Trophoblast cell (in vitro differentiated cells and primary cell): ENCODE results near the gene FBF1.

Source experiments
- DNase-seq, 2 donors: peaks; one replicate each; pipeline ENCODE4 v3.0.0-alpha.2; 2016
- H2AFZ ChIP-seq: 2 replicates; pipeline ENCODE4 v1.6.1; 2013; ENCODE audit warnings: low read length, moderate library complexity, mild to moderate bottlenecking; ENCODE audit not compliant: insufficient read depth, poor library complexity
- H2AK5ac ChIP-seq: 2 replicates; pipeline ENCODE4 v1.6.1; 2013; ENCODE audit warnings: mild to moderate bottlenecking, low read length
- H2BK120ac ChIP-seq: 2 replicates; pipeline ENCODE4 v1.6.1; 2013; ENCODE audit warnings: low read length, mild to moderate bottlenecking, moderate library complexity; ENCODE audit not compliant: insufficient read depth, poor library complexity
- H2BK12ac ChIP-seq: 2 replicates; pipeline ENCODE4 v1.6.1; 2013; ENCODE audit warnings: mild to moderate bottlenecking, low read length, moderate library complexity
- H2BK5ac ChIP-seq: 2 replicates; pipeline ENCODE4 v1.6.1; 2013; ENCODE audit warnings: low read length, low read depth, moderate library complexity, mild to moderate bottlenecking; ENCODE audit not compliant: poor library complexity
- H3K14ac ChIP-seq: 2 replicates; pipeline ENCODE4 v1.6.1; 2013; ENCODE audit warnings: mild to moderate bottlenecking, low read length
- H3K18ac ChIP-seq: 2 replicates; pipeline ENCODE4 v1.6.1; 2013; ENCODE audit warnings: mild to moderate bottlenecking, low read length
- H3K23ac ChIP-seq: 2 replicates; pipeline ENCODE4 v1.6.1; 2013; ENCODE audit warnings: low read length
- H3K27ac ChIP-seq: 2 replicates; pipeline ENCODE4 v1.5.1; 2013; ENCODE audit warnings: low read depth, mild to moderate bottlenecking, inconsistent platforms, low read length, moderate library complexity
- H3K27me3 ChIP-seq: 2 replicates; pipeline ENCODE4 v1.6.1; 2013; ENCODE audit warnings: inconsistent platforms, mild to moderate bottlenecking, low read length, moderate library complexity; ENCODE audit not compliant: insufficient read depth
- H3K36me3 ChIP-seq, 2 experiments: 1 replicate in 1 of 2; 2 replicates in 1 of 2; pipeline ENCODE4 v1.6.1; 2013; ENCODE audit warnings: low read length in 2 of 2, mild to moderate bottlenecking in 2 of 2, moderate library complexity in 1 of 2; ENCODE audit not compliant: insufficient read depth in 2 of 2, control insufficient read depth in 1 of 2
- H3K4ac ChIP-seq: 2 replicates; pipeline ENCODE4 v1.6.1; 2013; ENCODE audit warnings: low read depth, mild to moderate bottlenecking, low read length, moderate library complexity
- H3K4me1 ChIP-seq, 2 experiments: 1 replicate in 1 of 2; 2 replicates in 1 of 2; pipeline ENCODE4 v1.6.1; 2013; ENCODE audit warnings: low read length in 2 of 2, mild to moderate bottlenecking in 2 of 2, moderate library complexity in 1 of 2; ENCODE audit not compliant: insufficient read depth in 2 of 2, control insufficient read depth in 1 of 2
- H3K4me2 ChIP-seq: 2 replicates; pipeline ENCODE4 v1.6.1; 2013; ENCODE audit warnings: inconsistent platforms, mild to moderate bottlenecking, low read length, moderate library complexity
- H3K4me3 ChIP-seq: 2 replicates; pipeline ENCODE4 v1.5.1; 2013; ENCODE audit warnings: mild to moderate bottlenecking, low read depth, low read length, inconsistent platforms
- H3K79me1 ChIP-seq: one replicate; pipeline ENCODE4 v1.6.1; 2013; ENCODE audit warnings: low read length
- H3K79me2 ChIP-seq: 2 replicates; pipeline ENCODE4 v1.6.1; 2013; ENCODE audit warnings: low read length, mild to moderate bottlenecking; ENCODE audit not compliant: control insufficient read depth, insufficient read depth, poor library complexity
- H3K9ac ChIP-seq: 2 replicates; pipeline ENCODE4 v1.6.1; 2013; ENCODE audit warnings: mild to moderate bottlenecking, low read length
- H3K9me3 ChIP-seq: 2 replicates; pipeline ENCODE4 v1.6.1; 2013; ENCODE audit warnings: low read depth, mild to moderate bottlenecking, control low read depth, inconsistent platforms, low read length; ENCODE audit not compliant: insufficient read depth
- H4K12ac ChIP-seq: 2 replicates; pipeline ENCODE4 v1.6.1; 2013; ENCODE audit warnings: low read depth, mild to moderate bottlenecking, low read length, moderate library complexity
- H4K8ac ChIP-seq: 2 replicates; pipeline ENCODE4 v1.6.1; 2013; ENCODE audit warnings: low read depth, mild to moderate bottlenecking, low read length, moderate library complexity
- H4K91ac ChIP-seq: one replicate; pipeline ENCODE4 v1.6.1; 2013; ENCODE audit warnings: low read depth, mild to moderate bottlenecking, low read length, moderate library complexity
- WGBS: extraction: QIAGEN DNeasy Blood & Tissue Kit; methylation state at CpG from one replicate; pipeline ENCODE4 v1.1.7; 2013; ENCODE audit warnings: missing lambda C conversion rate; ENCODE audit not compliant: insufficient read length, insufficient coverage; ENCODE audit errors: extremely low coverage; 5-methylcytosine and 5-hydroxymethylcytosine counted together

Gene FBF1

GRCh38 chr17:75927286-75927922 is 13.4 kb downstream of the FBF1 start:
- Histone ChIP-seq H3K9me3 (peaks cover 1% of the 10 kb centered on the region), H3K79me2 (no peaks in the 10 kb centered on the region), H2BK12ac (no peak overlapping the region), H4K8ac (no peak overlapping the region), H3K27ac (no peak overlapping the region), H3K23ac (no peak overlapping the region), H3K4ac (no peak overlapping the region), H3K9ac (no peak overlapping the region), H3K4me1 (no peaks in the 10 kb centered on the region), H2BK5ac (no peak overlapping the region), H3K4me2 (no peak overlapping the region), H3K14ac (no peak overlapping the region), H4K91ac (no peak overlapping the region), H3K36me3 (peaks cover 3% of the 10 kb centered on the region in 2 experiments), H2AFZ (no peak overlapping the region), H3K27me3 (no peaks in the 10 kb centered on the region), H3K18ac (no peak overlapping the region), H2BK120ac (no peak overlapping the region), H3K79me1 (no peaks in the 10 kb centered on the region), H3K4me3 (no peak overlapping the region), H4K12ac (no peak overlapping the region), H2AK5ac (no peak overlapping the region)
- no CpG with 5 or more reads among the region's 6 CpGs for WGBS
- DNase-seq, result peak in 1 of 2 donors; percentile 49

- H2AFZ ChIP-seq, result no peak overlapping the region
- H2BK12ac ChIP-seq, result no peak overlapping the region
- no CpG with 5 or more reads among the region's 4 CpGs for WGBS
- no peak overlapping the region for H3K14ac ChIP-seq
- no peak for DNase-seq
- H3K4me1 ChIP-seq, result no peaks in the 10 kb centered on the region
- no peaks in the 10 kb centered on the region for H3K27me3 ChIP-seq
- no peak overlapping the region for H3K4me3 ChIP-seq
- H3K79me1 ChIP-seq, result no peaks in the 10 kb centered on the region
- H3K9me3 ChIP-seq, result peaks cover 1% of the 10 kb centered on the region
- no peaks in the 10 kb centered on the region for H3K79me2 ChIP-seq
- H3K4ac ChIP-seq, result no peak overlapping the region
- no peak overlapping the region for H3K18ac ChIP-seq
- no peak overlapping the region for H3K23ac ChIP-seq
- no peak overlapping the region for H2AK5ac ChIP-seq
- H3K36me3 ChIP-seq, result peaks cover 3 to 6% of the 10 kb centered on the region in 2 experiments
- no peak overlapping the region for H3K4me2 ChIP-seq
- no peak overlapping the region for H3K9ac ChIP-seq
- no peak overlapping the region for H4K91ac ChIP-seq
- no peak overlapping the region for H2BK5ac ChIP-seq
- no peak overlapping the region for H2BK120ac ChIP-seq
- H4K12ac ChIP-seq, result no peak overlapping the region
- no peak overlapping the region for H3K27ac ChIP-seq
- no peak overlapping the region for H4K8ac ChIP-seq
Observed at GRCh38 chr17:75926456-75926855, 14.4 kb downstream of the FBF1 start.

- WGBS, result no CpG with 5 or more reads among the region's 15 CpGs
- H3K9me3 ChIP-seq, result peaks cover 1% of the 10 kb centered on the region
- no peak overlapping the region for H3K23ac ChIP-seq
- no peak overlapping the region for H3K4ac ChIP-seq
- H2BK120ac ChIP-seq, result no peak overlapping the region
- no peak overlapping the region for H2BK12ac ChIP-seq
- H4K8ac ChIP-seq, result no peak overlapping the region
- H3K4me3 ChIP-seq, result no peak overlapping the region
- H3K9ac ChIP-seq, result no peak overlapping the region
- H3K14ac ChIP-seq, result no peak overlapping the region
- no peaks in the 10 kb centered on the region for H3K4me1 ChIP-seq
- no peak overlapping the region for H3K27ac ChIP-seq
- H2AK5ac ChIP-seq, result no peak overlapping the region
- no peak overlapping the region for H2AFZ ChIP-seq
- H3K36me3 ChIP-seq, result peaks cover 3 to 6% of the 10 kb centered on the region in 2 experiments
- H2BK5ac ChIP-seq, result no peak overlapping the region
- no peak for DNase-seq
- H3K18ac ChIP-seq, result no peak overlapping the region
- no peak overlapping the region for H3K4me2 ChIP-seq
- H3K27me3 ChIP-seq, result no peaks in the 10 kb centered on the region
- H3K79me1 ChIP-seq, result no peaks in the 10 kb centered on the region
- no peaks in the 10 kb centered on the region for H3K79me2 ChIP-seq
- no peak overlapping the region for H4K91ac ChIP-seq
- H4K12ac ChIP-seq, result no peak overlapping the region
Observed at GRCh38 chr17:75925912-75926311, 14.9 kb downstream of the FBF1 start.

GRCh38 chr17:75925103-75925502 is 15.7 kb downstream of the FBF1 start:
- Histone ChIP-seq H3K4me3 (no peak overlapping the region), H3K9ac (no peak overlapping the region), H3K4me1 (no peaks in the 10 kb centered on the region), H3K79me1 (no peaks in the 10 kb centered on the region), H3K27ac (no peak overlapping the region), H4K12ac (no peak overlapping the region), H3K9me3 (peaks cover 1% of the 10 kb centered on the region), H2BK120ac (no peak overlapping the region), H3K18ac (no peak overlapping the region), H2BK12ac (no peak overlapping the region), H3K36me3 (peaks cover 3 to 6% of the 10 kb centered on the region in 2 experiments), H3K14ac (no peak overlapping the region), H3K23ac (no peak overlapping the region), H2AFZ (no peak overlapping the region), H2BK5ac (no peak overlapping the region), H3K4ac (no peak overlapping the region), H4K91ac (no peak overlapping the region), H3K27me3 (no peaks in the 10 kb centered on the region), H3K79me2 (no peaks in the 10 kb centered on the region), H4K8ac (no peak overlapping the region), H2AK5ac (no peak overlapping the region), H3K4me2 (no peak overlapping the region)
- DNase-seq, result no peak
- no CpG with 5 or more reads among the region's 11 CpGs for WGBS
